ENCODE results near the gene ULBP3. TPM values are rescaled to one million over a fixed set of nuclear protein-coding genes. Genes with fewer than 3 reads are reported as not detected.

Gene ULBP3
- total RNA-seq, 3 donors from 2014 or later, result 0.64 to 2.0 (median 0.73) TPM

- Histone ChIP-seq H3K27ac (no peak overlapping the region), H3K9me3 (no peaks in the 10 kb centered on the region), H3K4me1 (no peaks in the 10 kb centered on the region), H3K4me3 (no peak overlapping the region), H3K36me3 (no peaks in the 10 kb centered on the region), H3K27me3 (no peaks in the 10 kb centered on the region)
- TF ChIP-seq CTCF (IDR thresholded peaks at IDR 0.05), result no peak
- TF ChIP-seq POLR2A (IDR thresholded peaks at IDR 0.05), result no peak
- TF ChIP-seq POLR2AphosphoS5 (IDR thresholded peaks at IDR 0.05), result no peak
- intact Hi-C loops (cut with DNase I; ENCODE audit: low total_unique reads), result no loop called here
- DNase-seq (ENCODE audit: low spot score in 2 of 2), result no peak
Measured at GRCh38 chr6:150093397-150093796, 24.5 kb upstream of the ULBP3 start.

- Histone ChIP-seq H3K9me3 (no peaks in the 10 kb centered on the region), H3K4me1 (no peaks in the 10 kb centered on the region), H3K27me3 (no peaks in the 10 kb centered on the region), H3K4me3 (no peak overlapping the region), H3K36me3 (no peaks in the 10 kb centered on the region), H3K27ac (no peak overlapping the region)
- TF ChIP-seq CTCF (IDR thresholded peaks at IDR 0.05) (no peak), POLR2AphosphoS5 (IDR thresholded peaks at IDR 0.05) (no peak), POLR2A (IDR thresholded peaks at IDR 0.05) (no peak)
- intact Hi-C loops (cut with DNase I; ENCODE audit: low total_unique reads), result no loop called here
- no peak for DNase-seq (ENCODE audit: low spot score in 2 of 2)
Measured at GRCh38 chr6:150091476-150091875, 22.6 kb upstream of the ULBP3 start.

- intact Hi-C loops (cut with DNase I; ENCODE audit: low total_unique reads), result no loop called here
- Histone ChIP-seq H3K27me3 (no peaks in the 10 kb centered on the region), H3K36me3 (no peaks in the 10 kb centered on the region), H3K4me1 (no peaks in the 10 kb centered on the region), H3K27ac (no peak overlapping the region), H3K9me3 (no peaks in the 10 kb centered on the region), H3K4me3 (no peak overlapping the region)
- DNase-seq (ENCODE audit: low spot score in 2 of 2), result no peak
- TF ChIP-seq POLR2AphosphoS5 (IDR thresholded peaks at IDR 0.05), result no peak
- no peak for TF ChIP-seq POLR2A (IDR thresholded peaks at IDR 0.05)
- no peak for TF ChIP-seq CTCF (IDR thresholded peaks at IDR 0.05)
Measured at GRCh38 chr6:150090328-150090727, 21.4 kb upstream of the ULBP3 start.

- Histone ChIP-seq H3K27ac (no peak overlapping the region), H3K4me3 (no peak overlapping the region), H3K9me3 (no peaks in the 10 kb centered on the region), H3K4me1 (no peaks in the 10 kb centered on the region), H3K36me3 (no peaks in the 10 kb centered on the region), H3K27me3 (no peaks in the 10 kb centered on the region)
- intact Hi-C loops (cut with DNase I; ENCODE audit: low total_unique reads), result no loop called here
- TF ChIP-seq POLR2A (IDR thresholded peaks at IDR 0.05) (no peak), CTCF (IDR thresholded peaks at IDR 0.05) (no peak), POLR2AphosphoS5 (IDR thresholded peaks at IDR 0.05) (no peak)
- DNase-seq (ENCODE audit: low spot score in 2 of 2), result no peak
Measured at GRCh38 chr6:150088481-150089154, 19.7 kb upstream of the ULBP3 start.

GRCh38 chr6:150087336-150087735 lies 18.4 kb upstream of the ULBP3 start:
- Histone ChIP-seq H3K4me3 (no peak overlapping the region), H3K4me1 (no peaks in the 10 kb centered on the region), H3K9me3 (no peaks in the 10 kb centered on the region), H3K36me3 (no peaks in the 10 kb centered on the region), H3K27ac (no peak overlapping the region), H3K27me3 (no peaks in the 10 kb centered on the region)
- no peak for DNase-seq (ENCODE audit: low spot score in 2 of 2)
- TF ChIP-seq CTCF (IDR thresholded peaks at IDR 0.05), result no peak
- TF ChIP-seq POLR2A (IDR thresholded peaks at IDR 0.05), result no peak
- no peak for TF ChIP-seq POLR2AphosphoS5 (IDR thresholded peaks at IDR 0.05)
- intact Hi-C loops (cut with DNase I; ENCODE audit: low total_unique reads), result no loop called here
